IPS-18a (cell line): ENCODE data around the gene TJP1.

Source experiments
- H3K27ac ChIP-seq: one replicate; pipeline ENCODE4 v1.5.1; 2013; ENCODE audit warnings: low read length
- H3K27me3 ChIP-seq: one replicate; pipeline ENCODE4 v1.6.1; 2013; ENCODE audit warnings: mild to moderate bottlenecking, low read length; ENCODE audit not compliant: control insufficient read depth, insufficient read depth
- H3K36me3 ChIP-seq: one replicate; pipeline ENCODE4 v1.6.1; 2013; ENCODE audit warnings: low read depth, low read length; ENCODE audit not compliant: control insufficient read depth
- H3K4me1 ChIP-seq: one replicate; pipeline ENCODE4 v1.6.1; 2013; ENCODE audit warnings: low read depth, low read length; ENCODE audit not compliant: control insufficient read depth
- H3K4me3 ChIP-seq: one replicate; pipeline ENCODE4 v1.5.1; 2013; ENCODE audit warnings: low read length
- H3K9ac ChIP-seq: one replicate; pipeline ENCODE4 v1.6.1; 2013; ENCODE audit warnings: mild to moderate bottlenecking, low read length, moderate library complexity
- H3K9me3 ChIP-seq: one replicate; pipeline ENCODE4 v1.6.1; 2013; ENCODE audit warnings: low read depth, low read length; ENCODE audit not compliant: control insufficient read depth

The TJP1 gene

DNA sequence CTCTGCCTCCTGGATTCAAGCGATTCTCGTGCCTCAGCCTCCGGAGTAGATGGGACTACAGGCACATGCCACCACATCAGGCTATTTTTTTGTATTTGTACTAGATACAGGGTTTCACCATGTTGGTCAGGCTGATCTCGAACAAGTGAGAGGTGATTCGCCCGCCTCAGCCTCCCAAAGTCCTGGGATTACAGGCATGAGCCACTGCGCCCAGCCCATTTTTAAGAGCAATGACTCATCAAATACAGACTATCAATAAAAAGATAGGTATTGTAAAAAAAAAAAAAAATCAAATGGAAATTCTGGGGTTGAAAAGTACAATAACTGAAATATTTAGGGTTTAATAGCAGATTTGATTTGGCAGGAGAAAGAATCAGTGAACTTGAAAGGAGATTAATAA lies 129.0 kb downstream of the TJP1 start:
- H3K9me3 ChIP-seq, result no peaks in the 10 kb centered on the region
- no peak overlapping the region for H3K9ac ChIP-seq
- no peaks in the 10 kb centered on the region for H3K27me3 ChIP-seq
- H3K4me3 ChIP-seq, result no peak overlapping the region
- H3K27ac ChIP-seq, result no peak overlapping the region
- no peaks in the 10 kb centered on the region for H3K36me3 ChIP-seq
- H3K4me1 ChIP-seq, result no peaks in the 10 kb centered on the region

DNA sequence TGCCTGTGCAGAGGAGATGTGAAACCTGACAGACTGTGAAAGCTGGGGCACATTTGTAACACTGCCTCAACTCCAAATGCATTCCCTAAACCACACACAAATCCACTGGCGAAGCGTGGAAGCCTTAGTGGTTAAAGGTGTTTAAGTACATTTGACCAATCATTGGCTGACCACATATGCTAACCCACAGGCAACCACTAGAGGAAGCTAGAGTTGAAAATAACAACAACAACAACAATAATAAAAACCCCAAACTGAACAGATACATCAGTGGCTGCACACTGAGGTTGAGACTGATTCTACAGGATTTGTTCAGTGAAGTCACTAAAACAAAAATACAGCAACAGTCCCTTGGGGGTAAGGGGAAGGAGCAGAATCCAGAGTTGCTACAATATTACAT lies 129.7 kb downstream of the TJP1 start:
- no peaks in the 10 kb centered on the region for H3K4me1 ChIP-seq
- no peaks in the 10 kb centered on the region for H3K9me3 ChIP-seq
- no peaks in the 10 kb centered on the region for H3K27me3 ChIP-seq
- H3K9ac ChIP-seq, result no peak overlapping the region
- no peaks in the 10 kb centered on the region for H3K36me3 ChIP-seq
- no peak overlapping the region for H3K27ac ChIP-seq
- H3K4me3 ChIP-seq, result no peak overlapping the region

DNA sequence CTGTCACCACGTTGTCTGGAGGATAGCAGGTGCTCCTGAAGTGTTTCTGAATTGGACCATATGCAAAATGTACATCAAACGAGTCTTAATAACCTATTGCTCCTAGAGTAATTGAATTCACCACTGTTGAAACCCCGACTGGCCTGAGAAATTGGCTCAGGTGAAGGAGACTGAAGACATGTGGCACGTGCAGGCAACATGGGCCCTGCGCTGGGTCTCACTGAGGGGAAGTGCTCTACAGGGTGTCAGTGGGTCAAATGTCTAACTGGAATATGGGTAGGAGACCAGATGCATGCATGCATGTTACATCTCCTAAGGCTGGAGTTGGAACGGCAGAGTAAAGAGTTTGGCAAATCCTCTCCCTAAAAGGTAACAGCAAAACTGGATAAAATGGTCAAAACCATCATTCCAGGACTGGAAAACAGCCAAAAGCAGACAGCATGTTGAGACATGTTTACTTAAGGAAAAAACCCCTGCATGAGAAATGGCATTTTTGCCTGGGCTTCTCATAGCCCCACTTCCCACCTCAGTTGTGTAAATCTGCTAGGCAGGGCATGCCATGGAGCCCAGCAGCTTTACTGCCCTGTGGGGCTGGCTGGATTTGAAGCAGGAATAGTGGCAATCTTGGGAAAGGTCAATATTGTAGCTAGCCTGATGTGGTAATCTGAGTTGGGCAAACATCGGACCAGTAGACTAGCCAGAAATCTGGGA lies 131.3 kb downstream of the TJP1 start:
- Histone ChIP-seq H3K27ac (no peak overlapping the region), H3K36me3 (no peaks in the 10 kb centered on the region), H3K9ac (no peak overlapping the region), H3K9me3 (no peaks in the 10 kb centered on the region), H3K27me3 (no peaks in the 10 kb centered on the region), H3K4me1 (no peaks in the 10 kb centered on the region), H3K4me3 (no peak overlapping the region)

DNA sequence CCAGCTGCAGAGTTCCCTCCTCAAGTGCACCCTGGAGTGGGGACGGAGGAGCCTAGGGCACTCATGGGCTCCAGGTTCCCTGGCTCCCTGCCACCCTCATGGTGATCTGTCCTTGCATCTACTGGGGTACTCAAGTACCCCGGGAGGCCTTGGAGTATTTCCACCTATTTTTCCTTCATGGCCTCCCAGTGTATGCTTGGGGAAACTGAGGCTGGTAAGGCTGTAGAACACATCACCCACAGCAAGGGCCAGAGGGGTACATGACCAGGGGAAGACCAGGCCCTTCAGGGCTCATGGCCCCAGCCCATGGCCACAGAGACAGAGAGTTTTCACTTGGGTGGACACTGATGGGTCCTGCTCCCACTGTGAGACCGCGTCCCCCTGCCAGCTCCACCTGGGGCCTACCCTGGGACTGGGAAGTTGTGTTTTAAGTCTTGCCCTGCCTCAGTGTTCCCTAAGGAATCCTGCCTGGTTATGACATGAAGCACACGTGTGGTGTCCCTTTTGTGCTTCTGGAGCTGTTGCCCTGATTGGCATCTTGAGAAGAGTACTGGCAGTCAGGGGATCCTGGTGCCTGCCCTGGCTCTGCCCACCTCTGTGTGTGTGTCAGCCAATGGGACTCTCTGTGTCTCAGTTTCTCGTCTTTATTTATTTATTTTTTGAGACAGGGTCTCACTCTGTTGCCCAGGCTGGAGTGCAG lies 132.8 kb downstream of the TJP1 start:
- Histone ChIP-seq H3K9ac (no peak overlapping the region), H3K36me3 (no peaks in the 10 kb centered on the region), H3K4me1 (no peaks in the 10 kb centered on the region), H3K9me3 (no peaks in the 10 kb centered on the region), H3K27me3 (no peaks in the 10 kb centered on the region), H3K4me3 (no peak overlapping the region), H3K27ac (no peak overlapping the region)

- H3K9me3 ChIP-seq, result no peaks in the 10 kb centered on the region
- no peak overlapping the region for H3K4me3 ChIP-seq
- no peak overlapping the region for H3K9ac ChIP-seq
- H3K27me3 ChIP-seq, result no peaks in the 10 kb centered on the region
- H3K36me3 ChIP-seq, result no peaks in the 10 kb centered on the region
- no peaks in the 10 kb centered on the region for H3K4me1 ChIP-seq
- H3K27ac ChIP-seq, result no peak overlapping the region
Measured at GRCh38 chr15:29688506-29689286, 133.6 kb downstream of the TJP1 start.

- H3K4me1 ChIP-seq, result no peaks in the 10 kb centered on the region
- H3K36me3 ChIP-seq, result no peaks in the 10 kb centered on the region
- H3K4me3 ChIP-seq, result no peak overlapping the region
- no peak overlapping the region for H3K9ac ChIP-seq
- H3K27me3 ChIP-seq, result no peaks in the 10 kb centered on the region
- no peaks in the 10 kb centered on the region for H3K9me3 ChIP-seq
- no peak overlapping the region for H3K27ac ChIP-seq
Measured at GRCh38 chr15:29687939-29688505, 134.2 kb downstream of the TJP1 start.

GRCh38 chr15:29687204-29687815 lies 135.0 kb downstream of the TJP1 start:
- Histone ChIP-seq H3K27me3 (no peaks in the 10 kb centered on the region), H3K9ac (no peak overlapping the region), H3K4me3 (no peak overlapping the region), H3K9me3 (no peaks in the 10 kb centered on the region), H3K36me3 (no peaks in the 10 kb centered on the region), H3K4me1 (no peaks in the 10 kb centered on the region), H3K27ac (no peak overlapping the region)

GRCh38 chr15:29686445-29687203 lies 135.6 kb downstream of the TJP1 start:
- H3K9me3 ChIP-seq, result no peaks in the 10 kb centered on the region
- no peak overlapping the region for H3K4me3 ChIP-seq
- H3K27me3 ChIP-seq, result no peaks in the 10 kb centered on the region
- no peaks in the 10 kb centered on the region for H3K4me1 ChIP-seq
- H3K27ac ChIP-seq, result no peak overlapping the region
- no peak overlapping the region for H3K9ac ChIP-seq
- no peaks in the 10 kb centered on the region for H3K36me3 ChIP-seq

DNA sequence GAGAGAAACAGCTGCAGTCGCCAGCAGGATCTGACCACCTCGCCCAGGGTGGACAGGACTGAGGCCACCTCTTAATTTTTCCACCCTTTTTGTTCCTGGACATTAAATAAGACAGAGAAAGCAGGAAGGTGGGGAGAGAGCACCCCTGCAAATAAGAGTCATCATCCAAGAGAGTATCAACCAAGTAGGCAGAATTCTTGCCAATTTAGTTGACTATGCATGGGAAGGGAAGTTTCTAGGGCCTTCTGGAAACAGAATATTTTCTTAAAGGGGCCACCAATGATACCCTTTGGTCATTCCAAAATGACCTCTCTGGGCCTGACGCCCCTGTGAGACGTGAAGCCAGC lies 136.2 kb downstream of the TJP1 start:
- H3K4me1 ChIP-seq, result no peaks in the 10 kb centered on the region
- no peaks in the 10 kb centered on the region for H3K27me3 ChIP-seq
- H3K9ac ChIP-seq, result no peak overlapping the region
- no peak overlapping the region for H3K27ac ChIP-seq
- H3K4me3 ChIP-seq, result no peak overlapping the region
- H3K9me3 ChIP-seq, result no peaks in the 10 kb centered on the region
- H3K36me3 ChIP-seq, result no peaks in the 10 kb centered on the region

GRCh38 chr15:29685156-29686078 lies 136.9 kb downstream of the TJP1 start:
- Histone ChIP-seq H3K9ac (no peak overlapping the region), H3K36me3 (no peaks in the 10 kb centered on the region), H3K4me3 (no peak overlapping the region), H3K9me3 (no peaks in the 10 kb centered on the region), H3K27me3 (no peaks in the 10 kb centered on the region), H3K4me1 (no peaks in the 10 kb centered on the region), H3K27ac (no peak overlapping the region)
